GM04504 (cell line): ENCODE results near the gene DAAM1.
A peak's percentile ranks its signal among the peaks of the same experiment; 100 is the strongest.

Source experiments
- DNase-seq: peaks from one replicate; pipeline ENCODE4 v3.0.0-alpha.2; 2012; ENCODE audit warnings: low read depth

Gene DAAM1

DNA sequence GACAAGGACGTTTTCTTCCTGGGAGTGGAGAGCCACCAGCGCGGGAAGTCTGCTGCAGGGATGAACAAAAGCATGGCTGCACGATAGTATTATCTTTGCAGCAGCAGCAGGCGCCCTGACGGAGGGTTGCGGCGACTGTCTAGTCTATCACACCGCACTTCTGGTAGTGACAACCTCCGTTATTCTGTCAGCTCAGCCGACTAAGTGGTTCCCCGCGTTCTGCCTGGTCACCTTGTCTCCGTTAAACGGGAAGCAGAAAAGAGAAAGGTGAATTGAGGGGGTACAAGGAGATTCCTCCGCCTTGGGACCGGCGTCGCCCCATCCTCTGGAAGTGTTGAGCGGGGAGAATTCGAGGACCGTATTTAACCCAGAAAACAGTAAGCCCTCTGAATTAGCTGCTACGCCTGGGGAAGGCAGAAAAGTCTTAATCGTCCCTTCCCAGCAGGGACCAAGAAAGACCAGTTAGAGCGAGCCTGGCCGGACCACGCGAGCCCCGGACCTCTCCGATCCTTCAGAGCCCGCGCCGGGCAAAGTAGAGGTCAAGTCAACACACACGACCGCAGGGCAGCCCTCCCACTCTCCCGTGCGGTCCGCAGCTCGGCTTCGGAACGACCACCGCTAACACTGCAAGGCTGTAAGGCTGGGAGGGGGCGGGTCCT lies 536 bp upstream of the DAAM1 start:
- no peak for DNase-seq

DNA sequence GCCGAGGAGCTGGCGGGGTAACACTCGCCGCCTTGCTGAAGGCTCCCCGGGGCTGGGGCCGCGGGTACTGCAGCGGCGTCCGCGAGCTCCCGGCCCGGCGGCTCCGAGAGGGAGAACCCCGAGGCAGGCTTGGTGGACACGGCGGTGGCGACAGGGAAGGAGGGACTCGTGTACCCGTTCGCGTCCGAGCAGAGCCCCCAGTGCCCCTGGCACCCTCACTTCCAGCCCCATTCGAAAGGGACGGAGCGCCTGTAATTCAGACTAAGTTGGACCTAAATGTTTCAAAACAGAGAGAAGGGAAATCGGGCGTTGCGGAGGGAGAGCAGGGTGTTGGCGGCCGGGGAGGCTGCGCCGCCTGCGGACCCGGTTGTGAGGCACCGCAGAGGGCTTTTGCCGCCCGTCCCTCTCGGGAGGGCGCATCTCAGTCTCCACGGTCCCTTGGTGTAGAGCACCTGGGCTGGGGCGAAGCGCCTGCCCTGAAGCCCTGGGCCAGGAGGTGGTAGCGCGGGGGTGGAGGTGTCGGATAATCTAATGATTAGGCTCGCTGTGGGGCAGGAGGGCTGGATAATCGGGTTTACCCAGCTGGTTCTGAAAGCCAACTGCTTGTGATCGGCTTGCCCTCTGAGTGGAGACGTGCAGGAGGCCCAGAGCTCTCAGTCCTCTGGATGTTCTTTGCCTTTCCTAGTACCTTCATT lies 771 bp downstream of the DAAM1 start:
- no peak for DNase-seq

DNA sequence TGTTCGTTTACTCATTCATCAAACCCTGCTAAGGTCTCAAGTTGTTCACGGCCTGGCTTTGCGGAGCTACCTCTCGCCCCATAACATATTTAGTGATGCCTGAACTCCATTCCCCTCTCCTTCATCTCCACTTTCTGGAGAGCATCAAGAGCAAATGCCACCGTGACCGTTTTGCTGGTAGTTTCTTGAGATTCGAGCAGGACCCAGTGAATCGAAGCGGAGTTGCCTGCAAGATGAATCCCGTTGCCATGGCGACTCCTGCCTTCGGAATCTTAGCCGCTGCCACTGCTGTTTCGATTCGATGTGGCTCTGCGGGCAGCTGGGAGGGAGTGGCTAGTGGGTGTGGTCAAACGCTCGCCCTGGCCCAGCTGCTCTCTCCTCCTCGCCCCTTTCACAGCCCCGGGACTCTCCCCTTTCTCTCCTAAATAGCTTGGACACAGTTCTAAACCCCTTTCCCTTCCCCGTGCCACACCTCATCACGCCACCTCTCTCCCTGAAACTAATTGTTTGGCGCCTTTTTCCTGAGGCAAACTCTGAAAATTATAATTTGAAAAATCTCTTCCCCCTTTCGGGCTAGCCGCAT lies 1.4 kb downstream of the DAAM1 start:
- peak; percentile 81 for DNase-seq

DNA sequence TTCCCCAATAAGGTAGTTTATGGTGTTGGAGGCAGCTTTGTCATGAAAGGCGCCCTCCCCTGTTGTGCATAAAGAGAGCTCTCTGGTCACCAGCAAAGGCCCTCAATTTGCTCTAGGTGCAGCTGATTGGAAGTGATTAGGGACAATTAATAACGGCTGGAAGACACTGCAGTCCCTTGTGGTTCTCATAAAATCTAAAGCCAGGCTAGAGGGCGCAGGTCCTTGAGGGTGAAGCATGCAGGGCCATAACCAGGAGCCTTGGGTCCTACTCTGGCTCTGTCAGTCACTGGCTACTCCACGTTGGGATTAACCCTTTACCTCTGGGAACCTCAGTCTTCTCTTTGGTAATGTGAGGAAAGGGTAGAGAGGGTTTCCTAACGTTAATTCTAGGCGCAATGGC lies 1.9 kb downstream of the DAAM1 start:
- no peak for DNase-seq

DNA sequence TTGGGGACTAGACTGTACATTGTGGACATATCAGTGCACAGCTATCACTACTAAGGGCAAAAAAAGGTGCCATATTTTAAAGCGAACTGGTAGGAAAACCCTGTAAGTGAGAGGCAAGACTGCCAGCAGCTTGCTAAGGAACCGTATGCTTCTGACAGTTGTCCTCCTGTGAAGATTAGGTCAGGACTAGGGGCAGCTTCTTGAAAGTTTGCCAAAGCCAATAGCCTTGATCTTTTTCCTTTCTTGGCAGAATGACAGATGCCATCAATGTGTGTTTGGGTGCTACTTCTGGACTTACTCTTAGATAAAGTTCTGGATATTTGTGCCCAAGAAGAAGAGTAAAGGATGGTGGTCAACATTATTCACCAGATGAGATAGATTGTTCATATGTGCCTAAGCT lies 7.4 kb downstream of the DAAM1 start:
- DNase-seq: no peak

DNA sequence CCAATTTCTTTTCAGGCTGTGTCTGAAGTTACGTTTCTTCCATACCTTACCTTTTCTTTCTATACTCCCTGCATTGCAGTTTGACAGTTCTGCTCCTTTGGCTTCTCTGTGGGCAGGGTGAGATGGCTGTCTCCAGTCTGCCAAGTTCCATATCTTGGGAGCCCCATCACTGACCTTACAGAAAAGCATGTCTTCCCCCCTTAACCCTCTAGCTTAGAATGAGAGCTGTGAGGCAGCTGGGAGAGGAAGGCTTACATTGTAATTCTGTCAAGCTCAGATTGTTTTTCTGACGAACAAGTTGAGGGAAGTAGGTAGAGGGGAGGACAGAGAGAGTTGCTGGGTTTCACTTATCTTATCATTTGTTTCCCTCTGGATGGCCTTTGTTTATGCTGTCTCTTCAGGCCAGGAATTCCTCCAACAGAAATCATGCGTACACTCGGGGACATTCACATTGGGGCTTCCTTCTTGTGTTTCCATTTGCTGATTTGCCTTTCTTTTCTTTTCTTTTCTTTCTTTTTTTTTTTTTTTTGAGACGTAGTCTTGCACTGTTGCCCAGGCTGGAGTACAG lies 9.3 kb downstream of the DAAM1 start:
- DNase-seq: no peak

DNA sequence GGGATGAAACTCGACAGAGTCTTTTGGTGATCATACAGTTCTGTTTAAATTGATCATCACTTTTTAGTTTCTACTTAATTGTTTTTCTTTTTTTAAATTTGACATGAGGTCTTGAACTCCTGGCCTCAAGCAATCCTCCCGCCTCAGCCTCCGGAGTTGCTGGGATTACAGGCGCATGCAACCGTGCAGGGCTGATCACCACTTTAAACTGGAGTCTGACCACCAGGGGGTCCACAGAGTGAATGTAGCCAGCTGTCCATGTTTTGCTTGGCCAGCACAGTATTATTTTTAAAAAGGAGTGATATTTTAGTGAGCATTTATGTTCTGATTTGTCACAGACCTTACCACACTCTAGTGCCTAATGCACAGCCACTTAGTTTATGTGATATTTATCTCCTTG lies 10.7 kb downstream of the DAAM1 start:
- DNase-seq: no peak

DNA sequence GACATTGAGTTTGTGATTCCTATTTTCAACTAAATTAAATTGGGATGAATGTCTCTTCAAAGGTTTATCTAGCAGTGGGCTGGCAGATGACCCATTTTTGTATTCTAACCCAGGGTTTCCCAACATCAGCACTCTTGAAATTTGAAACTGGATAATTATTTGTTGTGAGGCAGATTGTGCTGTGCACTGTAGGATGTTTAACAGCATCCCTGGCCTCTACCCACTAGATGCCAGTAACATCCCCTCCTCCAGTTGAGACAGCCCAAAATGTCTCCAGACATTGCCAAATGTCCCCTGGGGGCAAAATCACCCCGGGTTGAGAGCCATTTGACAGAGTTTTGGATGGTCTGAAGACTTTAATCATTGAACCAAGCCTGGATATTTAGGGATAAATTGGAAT lies 11.1 kb downstream of the DAAM1 start:
- DNase-seq: no peak

DNA sequence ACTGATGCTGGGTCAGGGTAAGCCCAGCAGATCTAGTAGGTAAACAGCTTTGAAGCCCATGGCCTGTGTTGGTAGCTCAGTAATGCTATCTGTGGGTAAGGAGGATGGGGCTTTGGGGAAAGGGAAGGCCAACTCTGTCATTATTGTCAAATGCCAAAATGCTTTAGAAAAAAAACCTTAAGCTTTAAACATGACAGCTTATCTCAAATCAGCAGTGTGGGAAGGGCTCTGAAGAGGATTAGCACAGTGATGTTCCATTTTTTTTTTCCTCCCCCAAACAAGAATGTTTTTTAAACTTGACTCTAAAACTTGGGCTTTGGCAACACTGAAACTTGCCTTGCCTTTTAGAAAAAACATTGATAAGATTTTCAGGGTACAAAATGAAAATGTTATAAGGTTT lies 11.7 kb downstream of the DAAM1 start:
- no peak for DNase-seq

DNA sequence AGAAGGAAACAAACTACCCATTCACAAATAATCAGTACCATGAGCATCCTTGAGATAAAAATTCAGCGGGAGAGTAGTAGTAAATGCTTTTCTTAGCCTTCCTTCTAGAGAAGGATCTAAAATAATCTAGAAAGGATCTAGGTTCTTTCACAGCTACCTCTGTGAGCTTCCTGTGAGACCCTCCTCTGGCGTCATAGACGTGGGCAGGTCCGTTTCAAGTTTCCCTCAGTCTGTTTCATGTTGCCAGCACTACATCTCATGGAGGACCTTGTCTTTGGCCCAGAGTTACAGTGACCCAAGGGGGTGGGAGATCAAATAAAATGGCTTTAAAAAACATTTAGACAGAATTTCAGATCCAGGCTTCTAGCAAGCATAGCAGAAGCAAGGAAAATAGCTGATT lies 13.6 kb downstream of the DAAM1 start:
- no peak for DNase-seq

DNA sequence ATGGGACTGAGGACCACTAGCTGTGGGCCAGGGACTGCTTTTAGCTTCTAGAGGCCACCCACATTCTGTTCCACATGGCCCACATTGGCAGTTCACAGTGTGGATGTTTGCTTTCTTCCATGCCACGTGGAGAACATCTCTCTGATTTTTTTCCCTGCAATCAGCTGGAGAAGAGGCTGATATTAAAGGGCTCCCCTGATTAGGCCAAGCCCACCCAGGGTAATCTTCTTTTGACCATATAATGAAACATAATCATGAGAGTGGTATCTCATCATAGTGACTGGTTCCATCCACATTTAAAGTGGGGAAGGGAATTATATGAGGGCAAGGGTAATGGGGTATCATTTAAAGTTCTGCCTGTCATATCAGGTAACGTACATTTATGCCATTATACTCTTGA lies 15.8 kb downstream of the DAAM1 start:
- no peak for DNase-seq

DNA sequence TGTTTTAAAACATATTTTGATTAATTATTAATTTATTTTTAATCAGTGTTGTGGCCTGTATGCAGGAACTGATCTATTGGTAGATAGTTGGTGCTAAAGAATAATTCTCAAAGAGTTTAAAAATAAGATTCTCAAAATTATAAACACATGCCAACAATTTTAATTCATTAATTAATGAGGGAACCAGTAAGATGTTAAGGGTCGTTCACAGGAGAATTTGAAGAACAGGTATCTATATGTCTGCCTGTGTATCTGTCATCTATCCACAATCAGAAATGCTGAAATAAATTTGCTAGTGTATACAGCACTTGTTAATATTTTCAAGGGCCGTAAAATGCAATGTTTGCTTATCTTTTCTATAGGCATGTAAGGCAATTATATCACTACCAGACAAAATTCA lies 18.4 kb downstream of the DAAM1 start:
- no peak for DNase-seq

DNA sequence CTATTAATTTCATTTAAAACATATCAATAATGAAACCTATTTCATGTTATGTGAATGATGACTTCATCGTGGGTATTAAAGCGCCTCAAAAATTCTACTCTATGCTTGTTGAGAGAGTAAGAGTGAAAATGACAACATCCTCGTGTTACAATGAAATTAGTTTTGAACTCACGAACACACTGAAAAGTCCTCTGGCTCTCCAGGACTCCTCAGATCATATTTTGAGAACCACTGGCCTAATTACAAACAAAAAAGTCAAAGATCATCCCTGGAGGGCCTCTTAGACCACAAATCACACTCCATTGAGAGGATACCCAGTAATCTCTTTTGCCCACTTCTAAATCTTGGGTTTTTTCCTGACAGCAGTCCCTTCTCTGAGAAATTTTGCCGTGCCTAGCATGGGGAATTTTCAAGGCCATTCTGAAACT lies 19.1 kb downstream of the DAAM1 start:
- DNase-seq: no peak

DNA sequence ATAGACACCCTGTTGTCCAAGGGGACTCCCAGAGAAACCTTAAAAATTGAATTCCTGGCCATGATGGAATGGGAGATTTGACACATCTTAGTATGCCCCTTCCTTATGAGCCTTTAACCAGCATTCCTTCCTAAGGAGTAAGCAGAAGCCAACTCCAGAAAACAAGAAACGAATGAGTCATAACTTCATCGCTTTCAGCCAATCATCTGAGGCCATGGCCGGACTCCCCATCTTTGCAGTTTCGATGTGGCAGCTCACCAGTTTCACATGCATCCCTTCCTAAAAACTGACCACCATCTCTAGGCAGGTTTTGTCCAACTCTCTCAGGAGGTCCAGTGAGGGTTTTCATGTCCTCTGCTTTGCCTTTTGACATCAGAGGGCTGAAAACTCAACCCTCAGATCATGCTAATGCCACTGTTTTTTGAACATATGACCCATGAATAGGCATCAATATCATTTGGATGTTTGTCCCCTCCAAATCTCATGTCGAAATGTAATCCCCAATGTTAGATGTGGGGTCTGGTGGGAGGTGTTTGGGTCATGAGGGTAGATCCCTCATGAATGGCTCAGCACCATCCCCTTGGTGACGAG lies 19.9 kb downstream of the DAAM1 start:
- no peak for DNase-seq

DNA sequence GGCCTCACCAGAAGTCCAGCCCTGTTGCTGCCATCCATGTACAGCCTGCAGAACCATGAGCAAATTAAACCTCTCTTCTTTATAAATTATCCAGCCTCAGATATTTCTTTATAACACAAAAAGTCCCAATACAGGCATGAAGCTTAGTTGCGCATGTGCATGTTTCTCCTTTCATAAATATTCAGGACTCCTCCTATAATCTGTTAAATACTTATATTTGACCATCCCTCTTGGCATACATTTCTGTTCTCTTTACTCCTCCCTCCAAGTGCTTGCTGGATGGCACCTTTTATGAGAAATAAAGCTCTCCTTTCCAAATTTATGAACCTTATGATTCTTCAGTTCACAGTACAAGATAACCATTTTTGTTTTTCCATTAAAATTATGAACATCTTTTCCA lies 20.5 kb downstream of the DAAM1 start:
- DNase-seq: no peak

DNA sequence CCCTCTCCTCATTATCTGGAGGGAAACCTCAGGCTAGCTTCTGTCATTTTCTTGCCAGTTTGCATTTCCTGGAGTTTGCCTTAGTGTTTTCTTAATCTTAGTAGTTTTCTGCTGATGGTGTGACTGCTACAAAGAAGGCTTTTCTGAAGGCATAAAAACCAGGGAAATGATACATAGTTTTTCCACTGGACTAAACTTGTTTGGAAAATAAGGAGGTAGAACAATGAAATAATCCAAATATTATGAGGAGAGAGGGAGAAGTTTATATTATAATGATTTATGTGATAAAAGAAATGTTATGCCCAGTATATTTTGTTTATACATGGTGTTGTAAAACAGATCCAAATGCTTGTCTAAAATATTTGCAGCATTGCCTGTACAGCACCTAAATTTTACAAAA lies 22.2 kb downstream of the DAAM1 start:
- DNase-seq: no peak

DNA sequence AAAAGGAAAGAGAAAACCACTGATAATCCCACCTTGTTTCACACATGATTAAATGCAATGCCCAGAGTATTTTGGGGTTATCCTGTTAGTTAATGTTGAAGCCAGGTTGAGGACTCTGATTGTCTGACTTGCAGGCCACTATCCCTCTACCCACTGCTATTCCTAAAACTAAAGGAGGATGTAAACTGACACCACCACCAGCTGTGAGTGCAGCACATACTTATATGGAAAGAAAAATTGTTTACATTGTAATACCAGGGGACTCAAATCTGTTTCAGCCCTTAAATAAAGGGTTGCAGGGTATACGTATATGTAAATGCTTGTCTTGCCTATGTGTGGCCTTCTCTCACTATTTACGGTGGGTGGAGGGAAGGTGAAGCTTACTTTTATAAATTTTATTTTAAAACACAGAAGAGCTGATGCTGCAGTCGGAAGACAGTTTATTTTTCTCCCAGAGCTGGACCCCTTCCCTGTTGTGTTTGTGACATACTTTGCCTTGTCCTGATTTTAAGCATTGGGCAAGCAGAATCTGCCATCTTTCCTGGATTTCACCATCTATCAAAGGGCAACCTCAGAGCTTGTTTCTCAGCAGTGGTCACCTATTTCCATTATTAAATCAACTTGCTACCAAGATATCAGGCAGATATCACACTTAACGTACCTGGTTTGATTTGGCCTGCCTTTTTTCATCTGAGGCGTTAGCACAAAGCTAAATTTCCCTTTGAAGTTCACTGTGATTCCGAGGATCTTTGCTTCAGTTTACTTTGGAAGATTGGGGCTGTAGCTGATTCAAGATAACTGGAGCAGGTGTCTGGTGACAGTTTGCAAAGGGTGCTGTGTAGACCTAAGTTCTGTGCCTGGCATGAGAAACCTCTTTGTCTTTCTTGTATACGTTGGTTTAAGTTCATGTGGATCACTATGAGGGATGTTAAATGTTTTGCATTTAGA lies 25.2 kb downstream of the DAAM1 start:
- no peak for DNase-seq

DNA sequence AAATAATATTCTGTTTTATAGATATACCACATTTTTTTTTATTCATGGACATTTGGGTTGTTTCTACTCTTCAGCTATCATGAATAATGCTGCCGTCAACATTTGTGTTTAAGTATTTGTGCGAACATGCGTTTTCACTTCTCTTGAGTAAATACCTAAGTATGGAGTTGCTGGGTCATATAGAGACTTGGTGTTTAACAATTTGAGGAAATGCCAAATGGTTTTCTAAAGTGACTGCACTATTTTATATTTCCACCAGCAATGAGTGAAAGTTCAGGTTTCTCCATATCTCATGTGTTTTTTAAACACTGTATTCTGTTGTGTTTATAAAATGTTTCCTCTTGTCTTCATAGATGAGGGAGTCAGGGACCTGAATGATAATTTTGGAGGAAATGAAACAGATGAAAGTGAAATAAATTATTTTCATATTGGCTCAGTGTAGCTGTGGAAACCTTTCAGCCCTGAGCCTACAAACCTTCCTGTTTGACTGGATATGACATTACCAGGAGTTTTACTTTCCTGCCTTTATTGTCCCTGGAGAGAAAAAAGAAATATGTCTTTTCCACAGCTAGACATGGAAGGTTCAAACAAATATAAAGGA lies 26.3 kb downstream of the DAAM1 start:
- DNase-seq: no peak

DNA sequence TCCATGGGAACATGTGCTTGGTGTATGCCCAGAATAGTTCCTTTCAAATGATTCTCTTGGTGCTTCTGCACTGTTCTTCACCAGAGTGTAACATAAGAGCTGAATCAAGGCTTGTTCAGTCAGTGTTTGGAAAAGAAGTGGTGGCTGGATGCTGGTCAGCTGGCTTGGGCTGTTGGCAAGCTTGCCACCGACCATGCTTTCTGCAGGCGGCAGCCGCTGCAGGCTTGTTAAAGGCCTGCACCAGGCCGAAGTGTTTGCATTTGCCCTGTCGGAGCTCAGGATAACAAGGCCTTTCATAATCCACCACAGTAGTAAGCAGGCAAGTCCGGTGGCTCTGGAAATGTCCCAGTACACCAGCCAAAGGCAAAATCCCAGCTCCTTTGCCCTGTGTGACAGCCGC lies 26.9 kb downstream of the DAAM1 start:
- peak; percentile 44 for DNase-seq

DNA sequence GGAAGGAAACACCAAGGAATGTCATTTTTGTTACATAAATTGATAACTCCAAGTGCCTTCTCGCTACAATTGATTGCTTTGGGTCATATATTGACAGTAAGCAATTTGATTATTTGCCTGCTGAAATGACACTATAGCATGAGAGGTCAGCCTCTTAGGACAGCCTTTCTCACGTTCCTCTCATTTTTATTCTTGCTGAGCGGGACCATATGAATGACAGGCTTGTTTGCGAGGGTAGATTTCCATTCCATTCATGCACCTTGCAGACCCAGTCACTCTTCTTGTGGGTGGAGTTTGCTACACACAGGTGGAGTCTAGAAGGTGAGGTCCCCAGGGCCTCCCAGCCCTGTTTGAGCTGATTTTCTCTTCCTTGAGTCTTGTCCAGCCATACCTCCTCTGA lies 27.3 kb downstream of the DAAM1 start:
- no peak for DNase-seq

DNA sequence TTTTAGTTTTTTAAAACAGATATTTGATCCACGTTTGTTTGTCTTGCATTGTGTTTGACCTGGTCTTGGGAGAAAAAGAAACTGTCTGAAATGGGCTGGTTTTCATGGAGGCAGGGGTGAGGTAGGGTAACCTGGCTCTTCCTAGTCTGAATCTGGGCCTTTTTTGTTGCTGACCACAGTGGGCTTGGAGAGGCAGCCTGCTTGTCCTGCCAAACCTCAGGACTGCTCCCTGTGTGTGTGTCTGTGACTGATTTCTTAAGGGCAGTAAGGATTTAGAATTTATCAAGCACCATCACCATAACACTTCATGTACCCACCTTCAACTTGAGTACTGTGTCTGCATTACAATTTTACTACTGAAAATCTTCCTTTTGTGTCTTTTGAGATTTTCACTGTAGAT lies 28.5 kb downstream of the DAAM1 start:
- no peak for DNase-seq
